ENCODE measurements around the gene CFAP61. TPM values are rescaled to one million over a fixed set of nuclear protein-coding genes. Genes with fewer than 3 reads are reported as not detected.
A peak's percentile ranks its signal among the peaks of the same experiment; 100 is the strongest.

The CFAP61 gene
- total RNA-seq, 1 donor from 2014 or later, result 8.6 TPM

GRCh38 chr20:20174089-20174835 is 121.9 kb downstream of the CFAP61 start:
- ATAC-seq (no peak), DNase-seq (no peak)
- H3K9me3 ChIP-seq, result no peaks in the 10 kb centered on the region
- intact Hi-C loops (cut with DNase I), result no loop called here
- no peaks in the 10 kb centered on the region for H3K4me1 ChIP-seq
- TF ChIP-seq CTCF (IDR thresholded peaks at IDR 0.05), result no peak
- H3K27ac ChIP-seq, result no peak overlapping the region
- H3K4me3 ChIP-seq, result no peak overlapping the region
- H3K36me3 ChIP-seq, result no peaks in the 10 kb centered on the region
- no peaks in the 10 kb centered on the region for H3K27me3 ChIP-seq (ENCODE audit: low read depth)

- no peak for TF ChIP-seq CTCF (IDR thresholded peaks at IDR 0.05)
- intact Hi-C loops (cut with DNase I), result no loop called here
- H3K36me3 ChIP-seq, result no peaks in the 10 kb centered on the region
- DNase-seq (no peak), ATAC-seq (no peak)
- no peaks in the 10 kb centered on the region for H3K27me3 ChIP-seq (ENCODE audit: low read depth)
- no peaks in the 10 kb centered on the region for H3K9me3 ChIP-seq
- H3K4me3 ChIP-seq, result no peak overlapping the region
- no peaks in the 10 kb centered on the region for H3K4me1 ChIP-seq
- H3K27ac ChIP-seq, result no peak overlapping the region
Observed at GRCh38 chr20:20181322-20181721, 129.0 kb downstream of the CFAP61 start.

GRCh38 chr20:20184149-20184548 is 131.8 kb downstream of the CFAP61 start:
- intact Hi-C loops (cut with DNase I), result no loop called here
- ATAC-seq, result no peak

GRCh38 chr20:20184706-20185105 is 132.4 kb downstream of the CFAP61 start:
- Histone ChIP-seq H3K4me1 (no peaks in the 10 kb centered on the region), H3K27me3 (ENCODE audit: low read depth) (no peaks in the 10 kb centered on the region), H3K27ac (no peak overlapping the region), H3K4me3 (no peak overlapping the region), H3K9me3 (no peaks in the 10 kb centered on the region), H3K36me3 (no peaks in the 10 kb centered on the region)
- TF ChIP-seq CTCF (IDR thresholded peaks at IDR 0.05), result no peak
- ATAC-seq (peak in 1 of 2 donors; percentile 25), DNase-seq (no peak)
- intact Hi-C loops (cut with DNase I), result no loop called here

More at GRCh38 chr20:20184149-20184548, 131.8 kb downstream of the CFAP61 start:
- TF ChIP-seq CTCF (IDR thresholded peaks at IDR 0.05), result no peak
- H3K36me3 ChIP-seq, result no peaks in the 10 kb centered on the region
- H3K4me3 ChIP-seq, result no peak overlapping the region
- H3K9me3 ChIP-seq, result no peaks in the 10 kb centered on the region
- no peak for DNase-seq
- H3K27ac ChIP-seq, result no peak overlapping the region
- H3K4me1 ChIP-seq, result no peaks in the 10 kb centered on the region
- no peaks in the 10 kb centered on the region for H3K27me3 ChIP-seq (ENCODE audit: low read depth)

- Histone ChIP-seq H3K36me3 (no peaks in the 10 kb centered on the region), H3K27me3 (ENCODE audit: low read depth) (no peaks in the 10 kb centered on the region), H3K27ac (no peak overlapping the region), H3K4me1 (no peaks in the 10 kb centered on the region), H3K9me3 (no peaks in the 10 kb centered on the region), H3K4me3 (no peak overlapping the region)
- no peak for ATAC-seq
- no peak for TF ChIP-seq CTCF (IDR thresholded peaks at IDR 0.05)
- intact Hi-C loops (cut with DNase I), result no loop called here
- DNase-seq, result no peak
Observed at GRCh38 chr20:20188647-20189046, 136.3 kb downstream of the CFAP61 start.

Data from lower lobe of right lung (tissue), 2 donors.